GM12878 (cell line): ENCODE results near the gene ATAD2B. TPM values are rescaled to one million over a fixed set of nuclear protein-coding genes. Genes with fewer than 3 reads are reported as not detected.

Source experiments
- ATAC-seq: fragments of 200-7000 bp; cut with Tn5 transposase; 3 replicates; pipeline ENCODE4 v1.9.1; 2020; ENCODE audit warnings: mild to moderate bottlenecking, moderate library complexity
- BruUV-seq: library from RNA; stranded (reverse); fragments of 400-500 nt; replicated peaks from 2 replicates; lab custom pipeline; 2021; lab: Mats Ljungman, UMichigan
- CTCF ChIA-PET: fragments of 300-600 bp; sonication (Branson Sonifier 250); formaldehyde crosslinking; extraction: SDS; loops from one replicate; lab custom pipeline; 2021; ENCODE audit warnings: inconsistent platforms; lab: Yijun Ruan, JAX
- POLR2A ChIA-PET: fragments of 350-600 bp; formaldehyde crosslinking; extraction: SDS; loops from one replicate; lab custom pipeline; 2021; ENCODE audit warnings: inconsistent platforms; lab: Charles Lee
- RAD21 ChIA-PET: fragments of 300-600 bp; sonication (Branson Sonifier 250); formaldehyde crosslinking; loops from one replicate; lab custom pipeline; 2023; ENCODE audit warnings: antibody characterized with exemption; ENCODE audit not compliant: unreplicated experiment; lab: Charles Lee
- SMC1A ChIA-PET: fragments of 300-600 bp; sonication (Branson Sonifier 250); formaldehyde crosslinking; loops from one replicate; lab custom pipeline; 2023; ENCODE audit not compliant: unreplicated experiment, uncharacterized antibody; lab: Charles Lee
- DNase-seq: peaks from one replicate; pipeline ENCODE4 v3.0.0-alpha.2; 2011; ENCODE audit warnings: low read depth, low spot score
- FAIRE-seq: peaks from 3 replicates; lab custom pipeline; 2011; peaks lifted over from hg19 to GRCh38; lab: Jason Lieb, UNC
- H2AFZ ChIP-seq: 2 replicates; pipeline ENCODE4 v1.6.0; 2011; ENCODE audit warnings: low read depth, low read length, control low read depth; ENCODE audit not compliant: control insufficient read depth
- H3K27ac ChIP-seq: 2 replicates; pipeline ENCODE4 v1.5.1; 2011; ENCODE audit warnings: control low read depth; ENCODE audit not compliant: control insufficient read depth, insufficient read depth
- H3K27me3 ChIP-seq, 2 experiments: replicated peaks in 1 of 2; 2 replicates each; pipeline versions ENCODE4 v1.6.0 to v1.6.1; 2011; ENCODE audit warnings: low read length in 1 of 2; ENCODE audit not compliant: control insufficient read depth in 2 of 2, insufficient read depth in 2 of 2
- H3K36me3 ChIP-seq, 2 experiments: 2 replicates each; pipeline ENCODE4 v1.5.1; 2011; ENCODE audit warnings: low read length in 1 of 2; ENCODE audit not compliant: control insufficient read depth in 2 of 2, insufficient read depth in 2 of 2
- H3K4me1 ChIP-seq: 2 replicates; pipeline ENCODE4 v1.6.1; 2011; ENCODE audit warnings: mild to moderate bottlenecking, low read length, moderate library complexity, mixed read lengths; ENCODE audit not compliant: control insufficient read depth, insufficient read depth
- H3K4me2 ChIP-seq: 2 replicates; pipeline ENCODE4 v1.6.0; 2011; ENCODE audit warnings: control low read depth; ENCODE audit not compliant: control insufficient read depth, insufficient read depth
- H3K4me3 ChIP-seq: fragments of 200-600 bp; sonication (generic); 2 replicates; pipeline ENCODE4 v1.5.1; 2016
- H3K79me2 ChIP-seq: 2 replicates; pipeline ENCODE4 v1.6.0; 2011; ENCODE audit warnings: low read length; ENCODE audit not compliant: control insufficient read depth, insufficient read depth
- H3K9ac ChIP-seq: 2 replicates; pipeline ENCODE4 v1.8.0; 2011; ENCODE audit warnings: low read length, control low read depth, mixed read lengths; ENCODE audit not compliant: control insufficient read depth, insufficient read depth
- H3K9me3 ChIP-seq: replicated peaks from 3 replicates; pipeline ENCODE4 v1.5.1; 2011; ENCODE audit warnings: mild to moderate bottlenecking, low read length; ENCODE audit not compliant: control insufficient read depth, insufficient read depth
- H4K20me1 ChIP-seq: 2 replicates; pipeline ENCODE4 v1.6.0; 2011; ENCODE audit not compliant: control insufficient read depth, insufficient read depth
- ATF7 ChIP-seq: fragments of 450-650 bp; IDR thresholded peaks from 2 replicates; pipeline ENCODE4 v1.6.1; 2016; ENCODE audit warnings: low read depth, mild to moderate bottlenecking
- BHLHE40 ChIP-seq, 2 experiments: fragments of 450-650 bp in 1 of 2; IDR thresholded peaks; 2 replicates each; pipeline ENCODE4 v1.6.1; 2011 to 2017; ENCODE audit warnings: low read depth in 2 of 2, borderline replicate concordance in 1 of 2, improper control_type of control experiment in 1 of 2, low read length in 1 of 2, mild to moderate bottlenecking in 1 of 2
- CBX5 ChIP-seq: sonication (generic); IDR thresholded peaks from 2 replicates; pipeline ENCODE4 v1.6.1; 2016; ENCODE audit warnings: low read depth, moderate library complexity, mild to moderate bottlenecking, inconsistent platforms
- CEBPB ChIP-seq, 2 experiments: fragments of 150-350 bp in 1 of 2; IDR thresholded peaks; 2 replicates each; pipeline ENCODE4 v1.6.1; 2012 to 2014; ENCODE audit warnings: low read depth in 2 of 2, low read length in 2 of 2, borderline replicate concordance in 1 of 2, inconsistent platforms in 1 of 2
- FOXK2 ChIP-seq: fragments of 450-650 bp; IDR thresholded peaks from 2 replicates; pipeline ENCODE4 v1.6.1; 2017; ENCODE audit warnings: mild to moderate bottlenecking, moderate library complexity
- IRF4 ChIP-seq: IDR thresholded peaks from 2 replicates; pipeline ENCODE4 v1.6.1; 2011; ENCODE audit warnings: low read depth, low read length
- NR2C2 ChIP-seq: IDR thresholded peaks from 2 replicates; pipeline ENCODE4 v1.6.1; 2011; ENCODE audit warnings: borderline replicate concordance, low read depth; ENCODE audit not compliant: control insufficient read depth, insufficient read length
- POLR2AphosphoS2 ChIP-seq: IDR thresholded peaks from 2 replicates; pipeline ENCODE4 v1.6.1; 2011; ENCODE audit warnings: low read depth, mild to moderate bottlenecking, low read length, improper control_type of control experiment, moderate library complexity
- POLR2AphosphoS5 ChIP-seq: IDR thresholded peaks from 2 replicates; pipeline ENCODE4 v1.6.1; 2011; ENCODE audit warnings: mild to moderate bottlenecking, low read length, inconsistent platforms
- POU2F2 ChIP-seq: IDR thresholded peaks from 3 replicates; pipeline ENCODE4 v1.6.1; 2011; ENCODE audit warnings: low read depth, mild to moderate bottlenecking, low read length, borderline replicate concordance
- PRDM15 ChIP-seq: fragments of 450-650 bp; formaldehyde crosslinking; IDR thresholded peaks from 2 replicates; pipeline ENCODE4 v1.4.0; 2020; ENCODE audit warnings: mild to moderate bottlenecking, moderate library complexity
- RAD21 ChIP-seq: IDR thresholded peaks from 2 replicates; pipeline ENCODE4 v1.6.1; 2011; ENCODE audit warnings: mild to moderate bottlenecking, low read depth, low read length, moderate library complexity; ENCODE audit not compliant: insufficient read depth
- RFX5 ChIP-seq: IDR thresholded peaks from 2 replicates; pipeline ENCODE4 v1.6.1; 2011; ENCODE audit warnings: low read depth, low read length, improper control_type of control experiment
- SIN3A ChIP-seq: IDR thresholded peaks from 2 replicates; pipeline ENCODE4 v1.6.1; 2012; ENCODE audit warnings: low read depth, low read length, improper control_type of control experiment
- SREBF1 ChIP-seq: IDR thresholded peaks from 2 replicates; pipeline ENCODE4 v1.6.1; 2012; ENCODE audit warnings: mild to moderate bottlenecking, low read length
- TBL1XR1 ChIP-seq: IDR thresholded peaks from 2 replicates; pipeline ENCODE4 v1.6.1; 2012; ENCODE audit warnings: low read depth, low read length, improper control_type of control experiment
- USF1 ChIP-seq: IDR thresholded peaks from 2 replicates; pipeline ENCODE4 v1.6.1; 2011; ENCODE audit warnings: borderline replicate concordance, low read depth, mild to moderate bottlenecking, moderate library complexity, mixed read lengths, low read length; ENCODE audit not compliant: insufficient read depth; ENCODE audit errors: extremely low read length
- ZNF274 ChIP-seq: IDR thresholded peaks from one replicate; pipeline ENCODE4 v1.8.0; 2011; ENCODE audit not compliant: insufficient read length, insufficient read depth
- ZSCAN29 ChIP-seq: fragments of 450-650 bp; IDR thresholded peaks from 2 replicates; pipeline ENCODE4 v1.6.1; 2017; ENCODE audit warnings: mild to moderate bottlenecking, moderate library complexity
- ZZZ3 ChIP-seq: IDR thresholded peaks from 2 replicates; pipeline ENCODE4 v1.6.1; 2011; ENCODE audit warnings: low read depth; ENCODE audit not compliant: control insufficient read depth, insufficient read length
- WGBS: methylation state at CpG from one replicate; pipeline ENCODE4 v1.1.6; 2016; ENCODE audit warnings: low lambda C conversion rate; ENCODE audit not compliant: insufficient replicate concordance, insufficient coverage; ENCODE audit errors: missing lambda C conversion rate; 5-methylcytosine and 5-hydroxymethylcytosine counted together
- in situ Hi-C: fragments of 300-500 bp; cut with MboI; formaldehyde crosslinking; loops from 9 replicates; pipeline ENCODE4 v1.14.3; 2018; ENCODE audit warnings: mixed read lengths
- intact Hi-C: fragments of 100-400 bp; cut with micrococcal nuclease; formaldehyde crosslinking; loops from one replicate; pipeline ENCODE4 v1.14.2; 2022; ENCODE audit not compliant: unreplicated experiment
- polyA plus RNA-seq, 11 experiments: library from polyadenylated mRNA; depleted of rRNA in 4 of 11; unstranded in 6 of 11; stranded (reverse) in 5 of 11; fragments of >200 nt; fragmentation: Nextera tagmentation in 4 of 11; fragmentation: Illumina TruSeq in 1 of 11; extraction: Ambion mirVana in 4 of 11; extraction: Trizol in 1 of 11; gene quantifications; 1 replicate in 1 of 11; 2 replicates in 10 of 11; pipeline versions ENCODE4 v1.2.1 to v1.2.3, GENCODE V29; 2011 to 2016; ENCODE audit warnings: inconsistent platforms in 2 of 11, missing spikeins in 2 of 11, low read depth in 1 of 11
- total RNA-seq, 4 experiments: library from RNA; depleted of rRNA in 3 of 4; stranded (reverse); fragments of >200 nt in 3 of 4; fragmentation: Illumina TruSeq in 1 of 4; extraction: Trizol in 1 of 4; gene quantifications; 2 replicates each; pipeline versions ENCODE4 v1.2.1 to v1.2.3, GENCODE V29; 2013 to 2021

Gene ATAD2B
- total and polyA plus RNA-seq, 10 of the 15 experiments (the other 5 are each of a cell fraction or from before 2014, with no cell fraction given): 3.6 to 29.9 (median 16.8) TPM

GRCh38 chr2:23925702-23926289 lies 1.1 kb downstream of the ATAD2B start:
- CTCF ChIA-PET: interaction anchor here (0.6 to 5.1 kb wide), 17 partner anchors 11 to 416 kb away, joined by 3 to 121 read pairs (median 9); partner anchors contain the start of genes FKBP1B, SF3B6, TP53I3 and UBXN2A
- BruUV-seq: TSS peak; percentile 58
- FAIRE-seq: peak; percentile 95
- TF ChIP-seq SREBF1 (no peak), ZZZ3 (no peak), RFX5 (no peak), SIN3A (0 out of 2 replicates have a peak, but pooled peaks have one; percentile 54), ZNF274 (no peak), POLR2AphosphoS2 (no peak), NR2C2 (no peak), USF1 (no peak), TBL1XR1 (peak; percentile 79), ATF7 (peak; percentile 65), POLR2AphosphoS5 (peak; percentile 96), IRF4 (peak; percentile 97), FOXK2 (no peak), POU2F2 (peak; percentile 91), BHLHE40 (IDR thresholded peaks at IDR 0.05; ENCODE audit: borderline replicate concordance in 1 of 2, low read depth in 2 of 2, low read length in 1 of 2) (peak; percentile 67 to 76), PRDM15 (CRISPR knock-in tag) (no peak), RAD21 (no peak), CBX5 (no peak), CEBPB (IDR thresholded peaks at IDR 0.05; ENCODE audit: borderline replicate concordance in 1 of 2, low read depth in 2 of 2, low read length in 2 of 2) (no peak), ZSCAN29 (0 out of 2 replicates have a peak, but pooled peaks have one; percentile 30)

More at GRCh38 chr2:23925702-23926289, 1.1 kb downstream of the ATAD2B start:
- Histone ChIP-seq H3K9me3 (no peaks in the 10 kb centered on the region), H4K20me1 (no peaks in the 10 kb centered on the region), H3K79me2 (peaks cover 74% of the 10 kb centered on the region), H3K27ac (peak overlapping the region; percentile 99), H3K36me3 (no peaks in the 10 kb centered on the region), H3K27me3 (no peaks in the 10 kb centered on the region), H3K4me3 (peak overlapping the region; percentile 75), H3K4me1 (peaks cover 10% of the 10 kb centered on the region), H3K4me2 (peak overlapping the region; percentile 93), H2AFZ (peak overlapping the region; percentile 42; the same call in 1 of the 2 replicates), H3K9ac (peak overlapping the region; percentile 96)
- WGBS: 1% methylated on average over 13 of the region's 13 CpGs
- RAD21 ChIA-PET: interaction anchor here (1.2 to 6.9 kb wide), 21 partner anchors 11 to 465 kb away, joined by 3 to 111 read pairs (median 9); partner anchors contain the start of genes FAM228B, FKBP1B, SF3B6 and TP53I3
- in situ Hi-C loops (no loop called here), intact Hi-C loops (loop anchor here (1.0 to 5.0 kb wide), 6 partner anchors 33 to 197 kb away; partner anchors contain the start of genes FAM228B, FKBP1B, PFN4 and SF3B6)
- POLR2A ChIA-PET: interaction anchor here (1.1 to 6.5 kb wide), 14 partner anchors 11 to 158 kb away, joined by 3 to 97 read pairs (median 5); partner anchors contain the start of genes SF3B6, TP53I3, UBXN2A and WDCP
- SMC1A ChIA-PET: interaction anchor here (0.6 to 5.5 kb wide), 25 partner anchors 11 to 425 kb away, joined by 3 to 83 read pairs (median 4); partner anchors contain the start of genes SF3B6, TP53I3, UBXN2A and WDCP
- peak; percentile 78 for ATAC-seq
- DNase-seq: peak; percentile 87
